ENCODE results near the gene GPR176.
A peak's percentile ranks its signal among the peaks of the same experiment; 100 is the strongest.

The GPR176 gene

DNA sequence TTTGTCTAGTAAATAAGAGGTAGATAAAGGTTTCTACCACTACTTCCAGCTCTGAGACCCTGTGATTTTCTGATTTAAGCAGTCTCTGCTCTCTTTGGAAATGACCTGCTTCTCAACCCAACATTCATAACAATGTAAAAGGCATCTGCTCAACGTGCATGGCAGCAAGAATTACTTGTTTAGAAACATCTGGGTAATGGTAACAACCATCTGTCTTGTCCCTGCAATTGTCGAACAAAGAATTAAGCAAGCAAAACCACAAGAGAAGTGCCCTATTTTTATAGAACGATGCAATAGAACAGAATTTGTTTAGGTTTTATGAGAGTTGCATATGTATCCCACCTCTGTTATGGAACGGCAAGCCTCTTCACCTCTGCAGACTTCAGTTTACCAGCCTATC, 130.3 kb downstream of the GPR176 start:
- Histone ChIP-seq H3K27me3 (replicated peaks in 2 of 5; ENCODE audit: control insufficient read depth in 4 of 5, insufficient read depth in 5 of 5, low read length in 4 of 5) (no peaks in the 10 kb centered on the region), H3K9me3 (ENCODE audit: control extremely low read depth in 1 of 5, control insufficient read depth in 4 of 5, insufficient read depth in 2 of 5, low read depth in 1 of 5, low read length in 4 of 5) (no peaks in the 10 kb centered on the region), H3K27ac (ENCODE audit: insufficient read depth in 1 of 2, low read depth in 1 of 2, low read length in 2 of 2, poor library complexity in 1 of 2, severe bottlenecking in 2 of 2) (no peak overlapping the region), H3K36me3 (ENCODE audit: control insufficient read depth in 4 of 4, insufficient read depth in 4 of 4, low read length in 3 of 4) (peaks cover 0 to 5% (median under 1%) of the 10 kb centered on the region in 4 experiments), H3K4me1 (ENCODE audit: control extremely low read depth in 1 of 4, control insufficient read depth in 4 of 4, insufficient read depth in 4 of 4, low read length in 3 of 4) (peaks cover 0 to 43% (median 10%) of the 10 kb centered on the region in 4 experiments), H3K4me3 (ENCODE audit: control insufficient read depth in 1 of 7, extremely low read depth in 1 of 7, insufficient read depth in 4 of 7, low read depth in 2 of 7, low read length in 6 of 7) (no peak overlapping the region)
- ChIA-PET POLR2A (no interaction called here), CTCF (interaction anchor here (1.0 to 3.9 kb wide), 4 partner anchors 8 to 146 kb away, joined by 3 to 45 read pairs (median 8); no protein-coding TSS in a partner anchor)
- DNase-seq, result no peak
- 89% methylated on average over 3 of the region's 4 CpGs for WGBS (ENCODE audit: insufficient coverage)

DNA sequence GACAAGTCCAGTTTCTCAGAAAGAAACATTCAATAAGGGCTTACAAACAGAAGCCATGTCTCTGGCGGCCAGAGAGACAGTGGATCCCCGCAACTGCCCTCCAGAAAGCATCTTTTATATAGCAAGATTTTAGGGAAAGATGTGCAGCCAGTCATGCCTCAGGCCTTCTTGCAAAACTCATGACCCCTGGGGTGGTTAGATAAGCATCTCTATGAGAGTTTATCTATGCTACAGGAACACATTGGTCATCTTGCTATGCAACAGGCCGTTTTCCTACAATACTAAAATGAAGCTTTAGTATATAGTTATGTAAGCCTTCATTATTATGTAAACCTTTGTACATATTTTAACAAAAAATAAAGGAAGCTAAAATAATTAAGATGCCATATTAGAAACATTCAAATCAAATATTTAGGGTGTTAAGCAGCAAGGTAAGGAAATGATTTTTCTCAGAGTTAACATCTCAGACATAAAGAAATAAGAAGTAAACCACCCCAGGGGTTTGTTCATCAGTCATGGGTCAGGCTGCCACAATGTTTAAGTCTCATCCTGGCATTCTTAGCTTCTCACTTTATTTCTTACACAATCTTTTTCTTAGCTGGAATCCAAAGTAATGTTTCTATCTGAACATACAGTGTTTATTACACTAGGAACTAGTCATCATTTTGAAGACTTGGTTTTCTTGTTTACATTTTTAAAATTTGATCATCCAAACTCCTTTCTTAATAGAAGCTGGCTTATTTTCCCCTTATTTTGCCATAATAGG, 131.1 kb downstream of the GPR176 start:
- 80% methylated on average over 2 of the region's 3 CpGs for WGBS (ENCODE audit: insufficient coverage)
- Histone ChIP-seq H3K27ac (ENCODE audit: insufficient read depth in 1 of 2, low read depth in 1 of 2, low read length in 2 of 2, poor library complexity in 1 of 2, severe bottlenecking in 2 of 2) (no peak overlapping the region), H3K36me3 (ENCODE audit: control insufficient read depth in 4 of 4, insufficient read depth in 4 of 4, low read length in 3 of 4) (peaks cover 0 to 5% (median under 1%) of the 10 kb centered on the region in 4 experiments), H3K4me3 (ENCODE audit: control insufficient read depth in 1 of 7, extremely low read depth in 1 of 7, insufficient read depth in 4 of 7, low read depth in 2 of 7, low read length in 6 of 7) (no peak overlapping the region), H3K9me3 (ENCODE audit: control extremely low read depth in 1 of 5, control insufficient read depth in 4 of 5, insufficient read depth in 2 of 5, low read depth in 1 of 5, low read length in 4 of 5) (no peaks in the 10 kb centered on the region), H3K4me1 (ENCODE audit: control extremely low read depth in 1 of 4, control insufficient read depth in 4 of 4, insufficient read depth in 4 of 4, low read length in 3 of 4) (peaks cover 0 to 42% (median 17%) of the 10 kb centered on the region in 4 experiments), H3K27me3 (replicated peaks in 2 of 5; ENCODE audit: control insufficient read depth in 4 of 5, insufficient read depth in 5 of 5, low read length in 4 of 5) (no peaks in the 10 kb centered on the region)
- ChIA-PET POLR2A (no interaction called here), CTCF (interaction anchor here (0.7 to 3.9 kb wide), 12 partner anchors 9 to 230 kb away, joined by 3 to 45 read pairs (median 3); no protein-coding TSS in a partner anchor)
- no peak for DNase-seq

DNA sequence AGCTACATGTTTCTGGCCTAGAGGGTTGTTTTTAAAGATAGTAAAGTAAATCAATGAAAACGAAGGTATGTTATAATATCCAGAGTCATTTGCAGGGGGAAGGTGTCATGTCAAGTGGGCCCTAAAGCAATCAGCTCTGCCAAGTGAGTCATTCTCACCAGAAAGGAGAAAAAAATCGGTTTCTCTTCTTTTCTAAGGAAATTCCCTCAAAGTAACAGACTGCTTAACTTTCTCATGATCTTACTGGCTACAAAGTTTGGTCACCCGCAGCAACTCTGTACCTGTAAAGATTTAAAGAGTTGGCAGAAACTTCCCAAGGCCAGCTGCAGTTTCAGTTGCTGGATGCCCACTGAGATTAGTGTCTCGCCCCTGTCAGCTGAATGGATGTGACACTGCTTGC, 132.0 kb downstream of the GPR176 start:
- ChIA-PET POLR2A (no interaction called here), CTCF (interaction anchor here (1.0 to 3.9 kb wide), 11 partner anchors 10 to 231 kb away, joined by 3 to 45 read pairs (median 5); no protein-coding TSS in a partner anchor)
- 100% methylated on average over 2 of the region's 4 CpGs for WGBS (ENCODE audit: insufficient coverage)

DNA sequence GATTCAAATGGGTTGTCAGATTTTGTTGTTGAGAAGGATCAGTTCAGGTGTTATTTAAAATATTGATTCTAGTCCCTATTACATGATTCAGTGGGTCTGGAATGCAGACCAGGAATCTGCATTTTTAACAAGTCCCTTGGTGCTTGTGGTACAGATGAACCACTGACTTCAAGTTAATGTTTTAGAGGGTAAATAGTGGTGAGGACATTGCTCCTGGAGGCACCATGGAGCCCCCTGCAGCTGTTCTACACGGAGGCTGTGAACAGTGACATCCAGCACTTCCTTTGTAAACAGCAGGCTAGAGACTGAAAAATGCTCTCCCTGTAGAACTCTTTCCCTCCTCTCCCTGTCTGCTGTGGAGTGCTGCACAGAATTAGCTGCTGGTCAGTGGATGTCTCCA, 132.6 kb downstream of the GPR176 start:
- Histone ChIP-seq H3K27ac (ENCODE audit: insufficient read depth in 1 of 2, low read depth in 1 of 2, low read length in 2 of 2, poor library complexity in 1 of 2, severe bottlenecking in 2 of 2) (no peak overlapping the region), H3K4me3 (ENCODE audit: control insufficient read depth in 1 of 7, extremely low read depth in 1 of 7, insufficient read depth in 4 of 7, low read depth in 2 of 7, low read length in 6 of 7) (no peak overlapping the region), H3K9me3 (ENCODE audit: control extremely low read depth in 1 of 5, control insufficient read depth in 4 of 5, insufficient read depth in 2 of 5, low read depth in 1 of 5, low read length in 4 of 5) (no peaks in the 10 kb centered on the region), H3K4me1 (ENCODE audit: control extremely low read depth in 1 of 4, control insufficient read depth in 4 of 4, insufficient read depth in 4 of 4, low read length in 3 of 4) (peaks cover 9 to 43% (median 25%) of the 10 kb centered on the region in 4 experiments), H3K27me3 (replicated peaks in 2 of 5; ENCODE audit: control insufficient read depth in 4 of 5, insufficient read depth in 5 of 5, low read length in 4 of 5) (no peaks in the 10 kb centered on the region), H3K36me3 (ENCODE audit: control insufficient read depth in 4 of 4, insufficient read depth in 4 of 4, low read length in 3 of 4) (peaks cover 0 to 5% (median under 1%) of the 10 kb centered on the region in 4 experiments)
- WGBS (ENCODE audit: insufficient coverage), result 11% methylated on average over 1 of the region's 1 CpG
- ChIA-PET CTCF (interaction anchor here (1.0 to 3.9 kb wide), 9 partner anchors 9 to 232 kb away, joined by 3 to 45 read pairs (median 5); no protein-coding TSS in a partner anchor), POLR2A (interaction anchor here (0.7 kb wide), 1 partner anchor 658 kb away, joined by 4 read pairs; no protein-coding TSS in a partner anchor)
- DNase-seq, result no peak

More for the DNA sequence above, 132.0 kb downstream of the GPR176 start:
- Histone ChIP-seq H3K4me3 (ENCODE audit: control insufficient read depth in 1 of 7, extremely low read depth in 1 of 7, insufficient read depth in 4 of 7, low read depth in 2 of 7, low read length in 6 of 7) (no peak overlapping the region), H3K27me3 (replicated peaks in 2 of 5; ENCODE audit: control insufficient read depth in 4 of 5, insufficient read depth in 5 of 5, low read length in 4 of 5) (no peaks in the 10 kb centered on the region), H3K27ac (ENCODE audit: insufficient read depth in 1 of 2, low read depth in 1 of 2, low read length in 2 of 2, poor library complexity in 1 of 2, severe bottlenecking in 2 of 2) (no peak overlapping the region), H3K4me1 (ENCODE audit: control extremely low read depth in 1 of 4, control insufficient read depth in 4 of 4, insufficient read depth in 4 of 4, low read length in 3 of 4) (peaks cover 7 to 46% (median 26%) of the 10 kb centered on the region in 4 experiments), H3K36me3 (ENCODE audit: control insufficient read depth in 4 of 4, insufficient read depth in 4 of 4, low read length in 3 of 4) (peaks cover 0 to 5% (median under 1%) of the 10 kb centered on the region in 4 experiments), H3K9me3 (ENCODE audit: control extremely low read depth in 1 of 5, control insufficient read depth in 4 of 5, insufficient read depth in 2 of 5, low read depth in 1 of 5, low read length in 4 of 5) (no peaks in the 10 kb centered on the region)
- DNase-seq, result peak in 2 of 3 donors; percentile 51 to 61

DNA sequence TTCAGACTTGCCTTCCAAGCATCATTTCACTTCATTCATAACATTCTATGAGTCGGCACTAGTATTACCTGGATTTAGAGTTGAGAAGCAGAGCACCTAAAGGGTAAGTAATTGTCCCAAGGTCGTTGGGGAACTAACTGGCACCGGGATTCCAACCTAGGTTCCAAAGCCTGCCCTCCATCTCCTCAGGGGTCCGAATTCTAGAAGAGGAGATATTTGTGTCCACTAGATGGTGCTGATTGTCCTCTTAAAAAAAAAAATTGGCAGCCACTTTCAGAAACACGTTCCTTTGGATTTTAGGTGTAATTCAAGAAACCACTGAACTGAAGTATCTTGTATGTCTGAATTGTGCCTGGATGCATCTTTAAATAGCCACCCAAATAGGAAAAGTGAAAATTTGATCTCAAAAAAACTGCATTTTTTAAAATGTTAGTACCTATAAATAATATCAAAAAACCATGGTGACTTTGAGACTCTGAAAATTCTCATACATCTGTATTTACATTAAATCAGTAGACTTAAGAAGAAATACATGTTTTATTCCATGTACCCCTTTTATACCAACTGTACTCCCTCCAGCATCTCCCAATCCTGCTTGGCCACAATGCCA, 133.5 kb downstream of the GPR176 start:
- Histone ChIP-seq H3K27ac (ENCODE audit: insufficient read depth in 1 of 2, low read depth in 1 of 2, low read length in 2 of 2, poor library complexity in 1 of 2, severe bottlenecking in 2 of 2) (no peak overlapping the region), H3K27me3 (replicated peaks in 2 of 5; ENCODE audit: control insufficient read depth in 4 of 5, insufficient read depth in 5 of 5, low read length in 4 of 5) (no peaks in the 10 kb centered on the region), H3K36me3 (ENCODE audit: control insufficient read depth in 4 of 4, insufficient read depth in 4 of 4, low read length in 3 of 4) (peaks cover 0 to 5% (median under 1%) of the 10 kb centered on the region in 4 experiments), H3K4me1 (ENCODE audit: control extremely low read depth in 1 of 4, control insufficient read depth in 4 of 4, insufficient read depth in 4 of 4, low read length in 3 of 4) (peaks cover 13 to 49% (median 27%) of the 10 kb centered on the region in 4 experiments), H3K9me3 (ENCODE audit: control extremely low read depth in 1 of 5, control insufficient read depth in 4 of 5, insufficient read depth in 2 of 5, low read depth in 1 of 5, low read length in 4 of 5) (no peaks in the 10 kb centered on the region), H3K4me3 (ENCODE audit: control insufficient read depth in 1 of 7, extremely low read depth in 1 of 7, insufficient read depth in 4 of 7, low read depth in 2 of 7, low read length in 6 of 7) (no peak overlapping the region)
- CTCF ChIA-PET, result interaction anchor here (0.6 to 3.9 kb wide), 6 partner anchors 14 to 185 kb away, joined by 3 to 45 read pairs (median 4); no protein-coding TSS in a partner anchor
- 25% methylated on average over 2 of the region's 5 CpGs for WGBS (ENCODE audit: insufficient coverage)
- peak; percentile 66 to 75 (median 71) for DNase-seq
- POLR2A ChIA-PET, result interaction anchor here (0.6 kb wide), 1 partner anchor 235 kb away, joined by 4 read pairs; no protein-coding TSS in a partner anchor

DNA sequence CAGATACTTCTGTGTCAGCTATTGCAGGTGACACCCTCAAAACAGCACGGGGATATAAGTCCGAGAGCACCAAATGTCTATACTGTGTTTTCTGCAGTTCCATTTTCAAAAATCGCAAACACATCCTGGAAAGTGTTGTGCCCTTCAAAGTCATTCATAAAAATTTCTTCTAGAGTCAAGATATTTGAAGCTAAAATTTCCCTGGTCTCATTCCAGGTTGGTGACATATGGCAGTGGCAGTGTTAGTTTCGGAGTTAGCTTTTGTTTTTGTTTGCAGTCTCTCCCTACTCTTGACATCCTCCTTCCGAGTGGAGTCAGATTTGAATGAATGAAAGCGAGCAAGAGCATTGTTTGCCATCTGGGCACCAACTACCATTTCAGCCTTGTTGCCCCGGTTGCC, 134.2 kb downstream of the GPR176 start:
- CTCF ChIA-PET, result interaction anchor here (0.8 to 2.3 kb wide), 10 partner anchors 9 to 150 kb away, joined by 3 to 14 read pairs (median 4); no protein-coding TSS in a partner anchor
- DNase-seq, result no peak
- peaks cover 0 to 5% (median under 1%) of the 10 kb centered on the region in 4 experiments for H3K36me3 ChIP-seq (ENCODE audit: control insufficient read depth in 4 of 4, insufficient read depth in 4 of 4, low read length in 3 of 4)
- POLR2A ChIA-PET, result no interaction called here
- H3K9me3 ChIP-seq (ENCODE audit: control extremely low read depth in 1 of 5, control insufficient read depth in 4 of 5, insufficient read depth in 2 of 5, low read depth in 1 of 5, low read length in 4 of 5), result no peaks in the 10 kb centered on the region
- H3K27ac ChIP-seq (ENCODE audit: insufficient read depth in 1 of 2, low read depth in 1 of 2, low read length in 2 of 2, poor library complexity in 1 of 2, severe bottlenecking in 2 of 2), result no peak overlapping the region
- H3K27me3 ChIP-seq (replicated peaks in 2 of 5; ENCODE audit: control insufficient read depth in 4 of 5, insufficient read depth in 5 of 5, low read length in 4 of 5), result no peaks in the 10 kb centered on the region
- H3K4me3 ChIP-seq (ENCODE audit: control insufficient read depth in 1 of 7, extremely low read depth in 1 of 7, insufficient read depth in 4 of 7, low read depth in 2 of 7, low read length in 6 of 7), result no peak overlapping the region
- peaks cover 13 to 50% (median 28%) of the 10 kb centered on the region in 4 experiments for H3K4me1 ChIP-seq (ENCODE audit: control extremely low read depth in 1 of 4, control insufficient read depth in 4 of 4, insufficient read depth in 4 of 4, low read length in 3 of 4)
- WGBS (ENCODE audit: insufficient coverage), result 93% methylated on average over 3 of the region's 7 CpGs

All from common myeloid progenitor, CD34-positive (primary cell).